Activated CD8-positive, alpha-beta T cell treated with anti-CD3 and anti-CD28 coated beads for 36 hours (primary cell): ENCODE measurements around the gene STRIT1. TPM values are rescaled to one million over a fixed set of nuclear protein-coding genes. Genes with fewer than 3 reads are reported as not detected.

ENCODE experiments used
- ATAC-seq: fragments of 200-7000 bp; cut with Tn5 transposase; one replicate; pipeline ENCODE4 v1.10.0; 2021; ENCODE audit warnings: mild to moderate bottlenecking, moderate library complexity
- CTCF ChIA-PET: fragments of 350-600 bp; sonication (Branson Sonifier 250); formaldehyde crosslinking; loops from one replicate; lab custom pipeline; 2021; ENCODE audit warnings: antibody characterized with exemption; lab: Charles Lee
- POLR2A ChIA-PET: fragments of 350-600 bp; sonication (Branson Sonifier 250); formaldehyde crosslinking; loops from one replicate; lab custom pipeline; 2021; ENCODE audit warnings: antibody characterized with exemption; lab: Charles Lee
- DNase-seq: peaks from one replicate; pipeline ENCODE4 v3.0.0-alpha.2; 2020
- H3K27ac Mint-ChIP-seq: one replicate; pipeline ENCODE4 v1.8.0; 2021; ENCODE audit warnings: mild to moderate bottlenecking, mixed read lengths
- H3K27me3 Mint-ChIP-seq: one replicate; pipeline ENCODE4 v1.8.0; 2021; ENCODE audit warnings: mixed read lengths
- H3K36me3 Mint-ChIP-seq: one replicate; pipeline ENCODE4 v1.8.0; 2021; ENCODE audit warnings: low read depth, mixed read lengths
- H3K4me1 Mint-ChIP-seq: one replicate; pipeline ENCODE4 v1.8.0; 2021; ENCODE audit warnings: low read depth, mixed read lengths
- H3K4me3 Mint-ChIP-seq: one replicate; pipeline ENCODE4 v1.8.0; 2021; ENCODE audit warnings: mild to moderate bottlenecking, moderate library complexity, mixed read lengths
- H3K9me3 Mint-ChIP-seq: one replicate; pipeline ENCODE4 v1.8.0; 2021; ENCODE audit warnings: mixed read lengths
- intact Hi-C: fragments of 100-400 bp; cut with micrococcal nuclease; formaldehyde crosslinking; loops from one replicate; pipeline ENCODE4 v1.10.0; 2022
- total RNA-seq, 2 experiments: library from RNA; stranded (reverse); gene quantifications; one replicate each; pipeline ENCODE4 v1.2.3, GENCODE V29; 2021
- TF ChIP-seq, protein P1 (sequence below): fragments of 200-600 bp; IDR thresholded peaks from one replicate; pipeline ENCODE4 v1.8.0; 2022; ENCODE audit warnings: antibody characterized with exemption, mild to moderate bottlenecking

STRIT1 gene
- total RNA-seq, 2 experiments from 2014 or later: not detected

DNA sequence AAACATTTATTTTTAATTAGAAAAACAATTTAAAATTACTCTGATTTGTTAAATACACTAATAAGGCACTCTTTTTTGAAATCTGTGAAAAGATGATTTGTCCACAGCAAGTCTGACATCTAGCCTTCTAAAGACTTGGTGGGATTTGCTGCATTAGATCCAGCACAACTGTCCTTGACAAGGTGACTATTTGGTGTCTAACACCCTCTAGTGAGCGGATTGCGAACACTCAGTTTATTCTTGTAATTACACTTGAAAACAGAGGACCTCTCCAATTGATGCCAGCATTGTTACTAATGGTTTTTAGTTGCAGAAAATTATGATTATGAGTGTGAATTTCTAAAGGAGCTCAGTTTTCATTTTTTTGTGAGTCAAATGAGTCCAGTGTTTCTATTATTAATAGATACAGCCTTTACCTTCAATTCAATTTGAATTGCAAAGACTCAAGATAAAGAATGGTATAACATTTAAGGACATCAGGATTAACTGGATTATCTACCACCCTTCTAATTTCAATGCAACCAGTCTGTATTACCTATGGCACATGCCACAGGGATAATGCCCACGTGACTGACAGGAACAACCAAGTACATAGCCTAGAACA is 29.7 kb upstream of the STRIT1 start:
- ATAC-seq: peak; percentile 66
- H3K36me3 Mint-ChIP-seq: no peaks in the 10 kb centered on the region

DNA sequence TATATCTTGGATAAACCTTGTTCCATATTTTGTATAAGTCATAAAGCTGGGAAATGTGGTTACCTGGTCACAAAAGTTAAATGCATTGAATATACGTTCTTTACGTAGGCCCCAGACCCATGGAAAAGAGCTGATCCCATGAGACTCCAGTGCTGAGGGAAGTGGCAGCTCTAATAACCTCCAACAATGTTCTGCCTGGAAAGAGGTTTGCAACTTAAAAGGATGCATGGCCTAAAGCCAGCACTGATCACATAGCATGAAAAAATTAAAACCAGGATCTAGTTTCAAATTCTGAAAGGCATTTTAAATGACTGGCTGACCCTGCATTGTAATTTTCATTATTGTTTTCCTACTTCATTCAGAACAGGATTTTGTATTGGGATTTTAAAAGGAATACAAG is 27.9 kb upstream of the STRIT1 start:
- Mint-ChIP-seq H3K36me3 (no peaks in the 10 kb centered on the region), H3K27me3 (no peaks in the 10 kb centered on the region), H3K4me3 (no peak overlapping the region), H3K27ac (no peak overlapping the region), H3K4me1 (no peaks in the 10 kb centered on the region), H3K9me3 (no peaks in the 10 kb centered on the region)
- intact Hi-C loops: loop anchor here (10.0 kb wide), 1 partner anchor 367 kb away; no protein-coding TSS in a partner anchor
- ATAC-seq: no peak
- POLR2A ChIA-PET: no interaction called here
- DNase-seq: no peak
- TF ChIP-seq, protein P1, sequence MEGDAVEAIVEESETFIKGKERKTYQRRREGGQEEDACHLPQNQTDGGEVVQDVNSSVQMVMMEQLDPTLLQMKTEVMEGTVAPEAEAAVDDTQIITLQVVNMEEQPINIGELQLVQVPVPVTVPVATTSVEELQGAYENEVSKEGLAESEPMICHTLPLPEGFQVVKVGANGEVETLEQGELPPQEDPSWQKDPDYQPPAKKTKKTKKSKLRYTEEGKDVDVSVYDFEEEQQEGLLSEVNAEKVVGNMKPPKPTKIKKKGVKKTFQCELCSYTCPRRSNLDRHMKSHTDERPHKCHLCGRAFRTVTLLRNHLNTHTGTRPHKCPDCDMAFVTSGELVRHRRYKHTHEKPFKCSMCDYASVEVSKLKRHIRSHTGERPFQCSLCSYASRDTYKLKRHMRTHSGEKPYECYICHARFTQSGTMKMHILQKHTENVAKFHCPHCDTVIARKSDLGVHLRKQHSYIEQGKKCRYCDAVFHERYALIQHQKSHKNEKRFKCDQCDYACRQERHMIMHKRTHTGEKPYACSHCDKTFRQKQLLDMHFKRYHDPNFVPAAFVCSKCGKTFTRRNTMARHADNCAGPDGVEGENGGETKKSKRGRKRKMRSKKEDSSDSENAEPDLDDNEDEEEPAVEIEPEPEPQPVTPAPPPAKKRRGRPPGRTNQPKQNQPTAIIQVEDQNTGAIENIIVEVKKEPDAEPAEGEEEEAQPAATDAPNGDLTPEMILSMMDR: no peak
- CTCF ChIA-PET: no interaction called here

More for the DNA sequence above, 29.7 kb upstream of the STRIT1 start:
- CTCF ChIA-PET: interaction anchor here (0.6 to 1.7 kb wide), 8 partner anchors 8 to 591 kb away, joined by 3 to 9 read pairs (median 3); no protein-coding TSS in a partner anchor
- DNase-seq: peak; percentile 34
- H3K4me3 Mint-ChIP-seq: no peak overlapping the region
- H3K9me3 Mint-ChIP-seq: no peaks in the 10 kb centered on the region
- POLR2A ChIA-PET: interaction anchor here (0.6 kb wide), 1 partner anchor 993 kb away, joined by 5 read pairs; no protein-coding TSS in a partner anchor
- no peaks in the 10 kb centered on the region for H3K27me3 Mint-ChIP-seq
- no peak overlapping the region for H3K27ac Mint-ChIP-seq
- TF ChIP-seq, protein P1: peak; percentile 51
- H3K4me1 Mint-ChIP-seq: no peaks in the 10 kb centered on the region
- intact Hi-C loops: loop anchor here (10.0 kb wide), 1 partner anchor 368 kb away; no protein-coding TSS in a partner anchor

DNA sequence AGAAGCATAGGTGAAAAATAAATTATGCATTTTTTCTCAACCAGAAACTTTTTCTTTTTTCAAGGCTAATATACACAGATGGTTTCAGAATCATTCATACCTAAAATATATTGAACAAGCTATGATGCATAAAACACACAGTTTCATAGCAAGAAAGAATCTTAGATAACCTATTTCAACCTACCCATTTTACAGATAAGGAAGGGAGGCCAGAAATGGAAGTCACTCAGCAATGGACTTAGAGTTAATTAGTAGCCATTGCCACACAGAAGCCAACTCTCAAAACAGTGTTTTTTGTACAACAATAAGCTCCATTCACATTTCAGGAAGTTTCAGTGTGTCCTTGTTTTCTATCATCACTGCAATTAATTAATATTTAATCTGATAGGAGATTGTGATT is 27.5 kb upstream of the STRIT1 start:
- ChIA-PET CTCF (no interaction called here), POLR2A (no interaction called here)
- DNase-seq (no peak), ATAC-seq (no peak)
- intact Hi-C loops: loop anchor here (10.0 kb wide), 1 partner anchor 366 kb away; no protein-coding TSS in a partner anchor
- no peak overlapping the region for H3K4me3 Mint-ChIP-seq
- H3K9me3 Mint-ChIP-seq: no peaks in the 10 kb centered on the region
- no peaks in the 10 kb centered on the region for H3K27me3 Mint-ChIP-seq
- H3K36me3 Mint-ChIP-seq: no peaks in the 10 kb centered on the region
- no peak overlapping the region for H3K27ac Mint-ChIP-seq
- TF ChIP-seq, protein P1: no peak
- no peaks in the 10 kb centered on the region for H3K4me1 Mint-ChIP-seq

DNA sequence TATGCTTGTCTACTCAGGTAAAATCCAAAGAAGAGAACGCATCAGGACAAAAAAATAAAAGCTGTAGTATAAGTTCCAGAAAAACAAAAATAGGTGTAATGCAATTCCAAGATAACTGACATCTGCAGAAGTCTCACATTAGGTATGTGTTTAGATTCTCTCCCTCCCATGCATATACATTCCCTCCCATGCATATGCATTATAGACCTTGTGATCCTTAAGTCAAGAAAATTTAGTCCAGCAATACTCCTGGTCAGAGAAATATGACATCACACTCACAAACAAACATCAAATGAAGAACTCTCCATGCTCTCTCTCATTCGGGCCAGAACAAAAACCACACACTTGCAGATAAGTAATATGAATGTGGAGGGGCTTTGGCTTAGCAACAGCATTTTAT is 25.3 kb upstream of the STRIT1 start:
- ChIA-PET POLR2A (no interaction called here), CTCF (no interaction called here)
- H3K36me3 Mint-ChIP-seq: no peaks in the 10 kb centered on the region
- H3K9me3 Mint-ChIP-seq: no peaks in the 10 kb centered on the region
- H3K4me1 Mint-ChIP-seq: no peaks in the 10 kb centered on the region
- H3K27ac Mint-ChIP-seq: no peak overlapping the region
- H3K27me3 Mint-ChIP-seq: no peaks in the 10 kb centered on the region
- intact Hi-C loops: no loop called here
- TF ChIP-seq, protein P1: no peak
- H3K4me3 Mint-ChIP-seq: no peak overlapping the region
- DNase-seq: no peak
- no peak for ATAC-seq

DNA sequence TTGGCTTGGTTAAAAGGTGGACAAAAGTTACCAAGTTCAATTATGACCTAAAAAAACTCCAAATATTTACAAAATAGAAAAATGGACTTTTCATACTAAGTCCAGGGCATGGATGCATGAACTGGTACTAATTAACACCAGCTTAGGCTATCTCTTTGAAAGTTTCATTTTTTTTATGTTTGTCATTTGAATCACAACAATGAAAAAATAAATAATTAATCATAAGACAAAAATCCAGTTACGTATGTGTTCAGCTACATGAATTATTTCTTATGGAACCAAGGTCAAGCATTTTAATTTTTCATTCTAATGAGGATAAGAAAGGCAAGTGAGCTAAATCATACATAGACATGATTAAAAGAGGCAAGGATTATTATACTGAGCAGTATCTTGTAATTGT is 23.7 kb upstream of the STRIT1 start:
- H3K27me3 Mint-ChIP-seq: no peaks in the 10 kb centered on the region
- no peak overlapping the region for H3K4me3 Mint-ChIP-seq
- no peak overlapping the region for H3K27ac Mint-ChIP-seq
- no peak for DNase-seq
- no peaks in the 10 kb centered on the region for H3K9me3 Mint-ChIP-seq
- ChIA-PET CTCF (no interaction called here), POLR2A (no interaction called here)
- no peaks in the 10 kb centered on the region for H3K36me3 Mint-ChIP-seq
- TF ChIP-seq, protein P1: no peak
- no peak for ATAC-seq
- no peaks in the 10 kb centered on the region for H3K4me1 Mint-ChIP-seq
- intact Hi-C loops: no loop called here
